Neuronal stem cell (in vitro differentiated cells): Measurements from ENCODE around the gene HLA-F.

Experiments used
- DNase-seq: peaks from one replicate; pipeline ENCODE4 v3.0.0-alpha.2; 2013; ENCODE audit warnings: low spot score
- H2AFZ ChIP-seq: one replicate; pipeline ENCODE4 v1.6.1; 2013; ENCODE audit warnings: mild to moderate bottlenecking, low read length, inconsistent platforms
- H2AK5ac ChIP-seq: 2 replicates; pipeline ENCODE4 v1.6.1; 2013; ENCODE audit warnings: low read depth, mild to moderate bottlenecking, inconsistent platforms, low read length, moderate library complexity, mixed read lengths
- H2BK120ac ChIP-seq: 2 replicates; pipeline ENCODE4 v1.6.1; 2013; ENCODE audit warnings: low read depth, mild to moderate bottlenecking, inconsistent platforms, low read length, moderate library complexity, mixed read lengths
- H2BK12ac ChIP-seq: one replicate; pipeline ENCODE4 v1.6.1; 2013; ENCODE audit warnings: low read length, inconsistent platforms
- H2BK15ac ChIP-seq: 2 replicates; pipeline ENCODE4 v1.6.1; 2013; ENCODE audit warnings: mild to moderate bottlenecking, low read length, inconsistent platforms, mixed read lengths
- H2BK5ac ChIP-seq: one replicate; pipeline ENCODE4 v1.6.1; 2013; ENCODE audit warnings: inconsistent platforms, mild to moderate bottlenecking, low read length, moderate library complexity
- H3K14ac ChIP-seq: one replicate; pipeline ENCODE4 v1.6.1; 2013; ENCODE audit warnings: low read length, inconsistent platforms
- H3K18ac ChIP-seq: 2 replicates; pipeline ENCODE4 v1.6.1; 2013; ENCODE audit warnings: low read length, inconsistent platforms
- H3K23ac ChIP-seq: 2 replicates; pipeline ENCODE4 v1.6.1; 2013; ENCODE audit warnings: low read depth, mild to moderate bottlenecking, mixed read lengths, low read length, inconsistent platforms; ENCODE audit not compliant: poor library complexity
- H3K27ac ChIP-seq: replicated peaks from 3 replicates; pipeline ENCODE4 v1.5.1; 2013; ENCODE audit warnings: low read length, inconsistent platforms
- H3K27me3 ChIP-seq, 3 experiments: 2 replicates each; pipeline ENCODE4 v1.6.1; 2013; ENCODE audit warnings: low read length in 3 of 3, mild to moderate bottlenecking in 2 of 3, inconsistent platforms in 1 of 3, low read depth in 1 of 3, mixed read lengths in 1 of 3, moderate library complexity in 1 of 3; ENCODE audit not compliant: control insufficient read depth in 3 of 3, insufficient read depth in 3 of 3
- H3K36me3 ChIP-seq, 2 donors: replicated peaks in 1 of 2; 2 replicates each; pipeline ENCODE4 v1.6.1; 2013; ENCODE audit warnings: low read length in 2 of 2; ENCODE audit not compliant: control insufficient read depth in 2 of 2, insufficient read depth in 2 of 2
- H3K4ac ChIP-seq: 2 replicates; pipeline ENCODE4 v1.6.1; 2013; ENCODE audit warnings: inconsistent platforms, mild to moderate bottlenecking, low read length, moderate library complexity
- H3K4me1 ChIP-seq, 2 donors: 1 replicate in 1 of 2; 2 replicates in 1 of 2; pipeline ENCODE4 v1.6.1; 2013; ENCODE audit warnings: low read length in 2 of 2, low read depth in 1 of 2; ENCODE audit not compliant: control insufficient read depth in 2 of 2, insufficient read depth in 1 of 2
- H3K4me2 ChIP-seq: one replicate; pipeline ENCODE4 v1.6.1; 2013; ENCODE audit warnings: mild to moderate bottlenecking, low read length, inconsistent platforms; ENCODE audit not compliant: insufficient read depth, poor library complexity, severe bottlenecking
- H3K4me3 ChIP-seq, 2 donors: 2 replicates each; pipeline ENCODE4 v1.5.1; 2013; ENCODE audit warnings: low read length in 2 of 2, mild to moderate bottlenecking in 2 of 2, inconsistent platforms in 1 of 2, moderate library complexity in 1 of 2
- H3K79me1 ChIP-seq: one replicate; pipeline ENCODE4 v1.6.1; 2013; ENCODE audit warnings: low read depth, mild to moderate bottlenecking, inconsistent platforms, low read length, moderate library complexity
- H3K9ac ChIP-seq: one replicate; pipeline ENCODE4 v1.6.1; 2013; ENCODE audit warnings: mild to moderate bottlenecking, low read depth, low read length, inconsistent platforms; ENCODE audit not compliant: poor library complexity
- H3K9me3 ChIP-seq, 2 donors: replicated peaks in 1 of 2; 2 replicates each; pipeline versions ENCODE3 to v1.6.1; 2013; ENCODE audit warnings: low read length in 2 of 2, mild to moderate bottlenecking in 2 of 2, inconsistent platforms in 1 of 2, low read depth in 1 of 2, mixed read lengths in 1 of 2, moderate library complexity in 1 of 2; ENCODE audit not compliant: control insufficient read depth in 2 of 2, insufficient read depth in 1 of 2
- H4K8ac ChIP-seq: one replicate; pipeline ENCODE4 v1.6.1; 2013; ENCODE audit warnings: low read depth, mild to moderate bottlenecking, inconsistent platforms, low read length, moderate library complexity
- H4K91ac ChIP-seq: one replicate; pipeline ENCODE4 v1.6.1; 2013; ENCODE audit warnings: low read length, low read depth, mild to moderate bottlenecking, inconsistent platforms; ENCODE audit not compliant: poor library complexity
- WGBS, 2 donors: extraction: QIAGEN DNeasy Blood & Tissue Kit; methylation state at CpG; one replicate each; pipeline ENCODE4 v1.1.7; 2013; ENCODE audit warnings: missing lambda C conversion rate in 2 of 2, mixed read lengths in 1 of 2; ENCODE audit not compliant: insufficient read length in 2 of 2, insufficient replicate concordance in 1 of 2; ENCODE audit errors: extremely low coverage in 2 of 2; 5-methylcytosine and 5-hydroxymethylcytosine counted together

The HLA-F gene

GRCh38 chr6:29724937-29725869 is 2.0 kb downstream of the HLA-F start:
- peaks cover 5% of the 10 kb centered on the region for H3K79me1 ChIP-seq
- DNase-seq: no peak
- no peak overlapping the region for H3K14ac ChIP-seq
- no peak overlapping the region for H3K4me3 ChIP-seq
- no peak overlapping the region for H2AFZ ChIP-seq
- no peak overlapping the region for H2BK5ac ChIP-seq
- H3K9me3 ChIP-seq: peaks cover 2 to 5% of the 10 kb centered on the region in 2 donors
- no peak overlapping the region for H2BK15ac ChIP-seq
- peaks cover 0 to 5% of the 10 kb centered on the region in 2 donors for H3K4me1 ChIP-seq
- no peak overlapping the region for H2BK120ac ChIP-seq
- H3K27me3 ChIP-seq: peaks cover 8 to 50% (median 40%) of the 10 kb centered on the region in 3 experiments
- H3K23ac ChIP-seq: no peak overlapping the region
- H3K9ac ChIP-seq: no peak overlapping the region
- no peak overlapping the region for H3K18ac ChIP-seq
- no peak overlapping the region for H2AK5ac ChIP-seq
- no peak overlapping the region for H3K4me2 ChIP-seq
- H4K8ac ChIP-seq: no peak overlapping the region
- no peaks in the 10 kb centered on the region for H3K36me3 ChIP-seq
- H3K27ac ChIP-seq: no peak overlapping the region
- H4K91ac ChIP-seq: no peak overlapping the region
- no peak overlapping the region for H3K4ac ChIP-seq
- no peak overlapping the region for H2BK12ac ChIP-seq
- WGBS, 2 donors: no CpG with 5 or more reads among the region's 11 CpGs

DNA sequence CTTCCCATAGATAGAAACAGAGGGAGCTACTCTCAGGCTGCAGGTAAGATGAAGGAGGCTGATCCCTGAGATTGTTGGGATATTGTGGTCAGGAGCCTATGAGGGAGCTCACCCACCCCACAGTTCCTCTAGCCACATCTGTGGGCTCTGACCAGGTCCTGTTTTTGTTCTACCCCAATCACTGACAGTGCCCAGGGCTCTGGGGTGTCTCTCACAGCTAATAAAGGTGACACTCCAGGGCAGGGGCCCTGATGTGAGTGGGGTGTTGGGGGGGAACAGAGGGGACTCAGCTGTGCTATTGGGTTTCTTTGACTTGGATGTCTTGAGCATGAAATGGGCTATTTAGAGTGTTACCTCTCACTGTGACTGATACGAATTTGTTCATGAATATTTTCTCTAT is 2.8 kb downstream of the HLA-F start:
- peaks cover 5% of the 10 kb centered on the region for H3K79me1 ChIP-seq
- H3K4ac ChIP-seq: no peak overlapping the region
- H2BK5ac ChIP-seq: no peak overlapping the region
- no peak overlapping the region for H3K9ac ChIP-seq
- no peak overlapping the region for H2BK12ac ChIP-seq
- no peak overlapping the region for H3K14ac ChIP-seq
- no peak overlapping the region for H4K8ac ChIP-seq
- H2AFZ ChIP-seq: no peak overlapping the region
- H4K91ac ChIP-seq: no peak overlapping the region
- no peak overlapping the region for H2AK5ac ChIP-seq
- H3K4me3 ChIP-seq: no peak overlapping the region
- no peak for DNase-seq
- no peaks in the 10 kb centered on the region for H3K36me3 ChIP-seq
- no peak overlapping the region for H3K23ac ChIP-seq
- no CpG with 5 or more reads among the region's 1 CpG for WGBS, 2 donors
- H2BK15ac ChIP-seq: no peak overlapping the region
- no peak overlapping the region for H2BK120ac ChIP-seq
- no peak overlapping the region for H3K4me2 ChIP-seq
- peaks cover 8 to 52% (median 41%) of the 10 kb centered on the region in 3 experiments for H3K27me3 ChIP-seq
- peaks cover 2 to 5% of the 10 kb centered on the region in 2 donors for H3K9me3 ChIP-seq
- peaks cover 0 to 5% of the 10 kb centered on the region in 2 donors for H3K4me1 ChIP-seq
- no peak overlapping the region for H3K18ac ChIP-seq
- H3K27ac ChIP-seq: no peak overlapping the region

GRCh38 chr6:29726571-29727194 is 3.4 kb downstream of the HLA-F start:
- Histone ChIP-seq H3K18ac (no peak overlapping the region), H3K9ac (no peak overlapping the region), H2BK15ac (no peak overlapping the region), H3K79me1 (peaks cover 5% of the 10 kb centered on the region), H3K14ac (no peak overlapping the region), H3K4me1 (peaks cover 0 to 5% of the 10 kb centered on the region in 2 donors), H2BK12ac (no peak overlapping the region), H3K27me3 (peaks cover 8 to 52% (median 38%) of the 10 kb centered on the region in 3 experiments), H3K4me2 (no peak overlapping the region), H2BK120ac (no peak overlapping the region), H3K36me3 (no peaks in the 10 kb centered on the region), H2AFZ (no peak overlapping the region), H3K23ac (no peak overlapping the region), H3K4ac (no peak overlapping the region), H3K4me3 (no peak overlapping the region), H2BK5ac (no peak overlapping the region), H4K91ac (no peak overlapping the region), H4K8ac (no peak overlapping the region), H3K9me3 (peaks cover 2 to 5% of the 10 kb centered on the region in 2 donors), H3K27ac (no peak overlapping the region), H2AK5ac (no peak overlapping the region)
- no CpG with 5 or more reads among the region's 9 CpGs for WGBS, 2 donors
- no peak for DNase-seq

DNA sequence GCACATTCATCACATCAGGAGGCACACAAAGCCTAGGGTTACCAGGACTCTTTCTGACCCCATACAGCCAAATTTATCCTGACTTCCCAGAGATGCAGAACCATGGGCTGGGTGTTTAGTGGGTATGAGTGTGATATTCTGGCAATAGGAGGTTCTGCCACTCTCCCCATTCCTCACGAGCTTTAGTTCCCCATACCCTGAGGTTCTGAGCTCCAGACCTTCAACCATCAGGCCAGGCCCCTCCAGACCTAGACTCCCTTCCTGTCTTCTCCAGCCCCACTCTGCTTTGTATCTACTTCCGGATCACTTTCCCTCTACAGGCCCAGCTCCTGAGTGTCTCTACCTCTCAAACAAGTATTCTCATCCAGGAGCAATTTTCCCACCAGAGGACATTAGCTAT is 4.4 kb downstream of the HLA-F start:
- H3K9ac ChIP-seq: no peak overlapping the region
- WGBS, 2 donors: no CpG with 5 or more reads among the region's 2 CpGs
- no peak overlapping the region for H3K27ac ChIP-seq
- peaks cover 8 to 49% (median 35%) of the 10 kb centered on the region in 3 experiments for H3K27me3 ChIP-seq
- peaks cover 2 to 5% of the 10 kb centered on the region in 2 donors for H3K9me3 ChIP-seq
- no peak overlapping the region for H3K23ac ChIP-seq
- H3K4ac ChIP-seq: no peak overlapping the region
- H3K4me3 ChIP-seq: no peak overlapping the region
- no peak overlapping the region for H2AK5ac ChIP-seq
- no peak overlapping the region for H4K91ac ChIP-seq
- H3K4me1 ChIP-seq: peaks cover 0 to 5% of the 10 kb centered on the region in 2 donors
- H4K8ac ChIP-seq: no peak overlapping the region
- peaks cover 5% of the 10 kb centered on the region for H3K79me1 ChIP-seq
- no peak overlapping the region for H2BK5ac ChIP-seq
- H2AFZ ChIP-seq: no peak overlapping the region
- H2BK120ac ChIP-seq: no peak overlapping the region
- no peak overlapping the region for H2BK15ac ChIP-seq
- no peak overlapping the region for H3K4me2 ChIP-seq
- DNase-seq: no peak
- H3K36me3 ChIP-seq: no peaks in the 10 kb centered on the region
- H3K14ac ChIP-seq: no peak overlapping the region
- H2BK12ac ChIP-seq: no peak overlapping the region
- no peak overlapping the region for H3K18ac ChIP-seq
